ENCODE measurements around the gene CSTA. TPM values are rescaled to one million over a fixed set of nuclear protein-coding genes. Genes with fewer than 3 reads are reported as not detected.

Gene CSTA
- polyA plus RNA-seq, 1 donor from 2014 or later, result not detected

DNA sequence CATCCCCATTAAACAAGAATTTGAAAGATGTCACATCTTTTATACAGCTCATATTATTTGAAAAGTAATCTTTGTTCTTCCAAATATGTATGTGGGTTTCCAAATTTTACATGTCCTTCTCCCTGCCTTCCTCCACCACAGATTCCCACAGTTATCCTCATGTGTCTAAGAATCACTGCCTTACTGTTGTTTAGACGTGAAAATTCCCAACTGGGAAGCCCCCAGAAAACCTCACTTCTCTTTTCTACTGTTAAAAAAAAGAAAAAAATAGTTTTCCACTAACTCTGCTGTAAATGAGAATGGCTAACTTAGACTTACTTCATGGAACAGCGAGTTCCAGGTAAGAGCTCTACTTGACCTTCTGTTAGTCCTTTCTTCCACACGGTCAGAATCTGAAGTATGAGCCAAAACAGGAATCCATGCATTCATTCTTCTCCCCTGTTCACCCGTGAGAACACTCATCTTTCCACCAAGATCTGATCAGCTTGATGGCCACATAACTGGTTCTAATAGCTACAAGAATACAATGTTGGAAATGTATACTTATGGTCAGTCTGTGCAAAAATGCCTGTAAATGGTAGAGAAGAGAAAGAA lies 17.9 kb upstream of the CSTA start:
- H3F3A ChIP-seq (ENCODE audit: insufficient read depth, low read length, poor library complexity, severe bottlenecking), result no peaks in the 10 kb centered on the region
- H3K79me2 ChIP-seq (replicated peaks; ENCODE audit: insufficient read depth, low read length), result no peaks in the 10 kb centered on the region
- no peak overlapping the region for H3K4me2 ChIP-seq (ENCODE audit: low read length)
- no peak overlapping the region for H3K27ac ChIP-seq (ENCODE audit: low read length)
- H3K9me2 ChIP-seq (ENCODE audit: insufficient read depth, low read length), result no peaks in the 10 kb centered on the region
- no peaks in the 10 kb centered on the region for H3K27me3 ChIP-seq (ENCODE audit: insufficient read depth, low read depth, low read length)
- no peak overlapping the region for H3K9ac ChIP-seq (ENCODE audit: low read length)
- no peaks in the 10 kb centered on the region for H4K20me1 ChIP-seq (ENCODE audit: insufficient read depth)
- TF ChIP-seq, protein P1, sequence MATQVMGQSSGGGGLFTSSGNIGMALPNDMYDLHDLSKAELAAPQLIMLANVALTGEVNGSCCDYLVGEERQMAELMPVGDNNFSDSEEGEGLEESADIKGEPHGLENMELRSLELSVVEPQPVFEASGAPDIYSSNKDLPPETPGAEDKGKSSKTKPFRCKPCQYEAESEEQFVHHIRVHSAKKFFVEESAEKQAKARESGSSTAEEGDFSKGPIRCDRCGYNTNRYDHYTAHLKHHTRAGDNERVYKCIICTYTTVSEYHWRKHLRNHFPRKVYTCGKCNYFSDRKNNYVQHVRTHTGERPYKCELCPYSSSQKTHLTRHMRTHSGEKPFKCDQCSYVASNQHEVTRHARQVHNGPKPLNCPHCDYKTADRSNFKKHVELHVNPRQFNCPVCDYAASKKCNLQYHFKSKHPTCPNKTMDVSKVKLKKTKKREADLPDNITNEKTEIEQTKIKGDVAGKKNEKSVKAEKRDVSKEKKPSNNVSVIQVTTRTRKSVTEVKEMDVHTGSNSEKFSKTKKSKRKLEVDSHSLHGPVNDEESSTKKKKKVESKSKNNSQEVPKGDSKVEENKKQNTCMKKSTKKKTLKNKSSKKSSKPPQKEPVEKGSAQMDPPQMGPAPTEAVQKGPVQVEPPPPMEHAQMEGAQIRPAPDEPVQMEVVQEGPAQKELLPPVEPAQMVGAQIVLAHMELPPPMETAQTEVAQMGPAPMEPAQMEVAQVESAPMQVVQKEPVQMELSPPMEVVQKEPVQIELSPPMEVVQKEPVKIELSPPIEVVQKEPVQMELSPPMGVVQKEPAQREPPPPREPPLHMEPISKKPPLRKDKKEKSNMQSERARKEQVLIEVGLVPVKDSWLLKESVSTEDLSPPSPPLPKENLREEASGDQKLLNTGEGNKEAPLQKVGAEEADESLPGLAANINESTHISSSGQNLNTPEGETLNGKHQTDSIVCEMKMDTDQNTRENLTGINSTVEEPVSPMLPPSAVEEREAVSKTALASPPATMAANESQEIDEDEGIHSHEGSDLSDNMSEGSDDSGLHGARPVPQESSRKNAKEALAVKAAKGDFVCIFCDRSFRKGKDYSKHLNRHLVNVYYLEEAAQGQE (IDR thresholded peaks at IDR 0.05; ENCODE audit: borderline replicate concordance), result no peak
- no peak for TF ChIP-seq EP300 (conservative IDR thresholded peaks at IDR 0.05; ENCODE audit: poor library complexity, severe bottlenecking)
- no peak for TF ChIP-seq TAF1 (IDR thresholded peaks at IDR 0.05; ENCODE audit: low read depth)
- no peak for TF ChIP-seq POLR2AphosphoS5 (IDR thresholded peaks at IDR 0.05)
- no peak for TF ChIP-seq MXI1 (conservative IDR thresholded peaks at IDR 0.05; ENCODE audit: poor library complexity, severe bottlenecking)
- TF ChIP-seq SMC3 (conservative IDR thresholded peaks at IDR 0.05; ENCODE audit: poor library complexity), result no peak
- TF ChIP-seq EZH2 (IDR thresholded peaks at IDR 0.05; ENCODE audit: borderline replicate concordance, insufficient read depth, low read length, poor library complexity, severe bottlenecking), result no peak
- no peak for TF ChIP-seq RAD21 (conservative IDR thresholded peaks at IDR 0.05)
- H3K36me3 ChIP-seq (ENCODE audit: insufficient read depth, low read length), result no peaks in the 10 kb centered on the region
- H2AFZ ChIP-seq (ENCODE audit: low read depth, low read length), result no peak overlapping the region
- H3K9me3 ChIP-seq (ENCODE audit: low read length), result no peaks in the 10 kb centered on the region
- no peak overlapping the region for H3K4me3 ChIP-seq (ENCODE audit: low read length)

GRCh38 chr3:122307976-122308375 lies 17.1 kb upstream of the CSTA start:
- Histone ChIP-seq H2AFZ (ENCODE audit: low read depth, low read length) (no peak overlapping the region), H3K4me2 (ENCODE audit: low read length) (no peak overlapping the region), H3K79me2 (replicated peaks; ENCODE audit: insufficient read depth, low read length) (no peaks in the 10 kb centered on the region), H4K20me1 (ENCODE audit: insufficient read depth) (no peaks in the 10 kb centered on the region), H3K9me3 (ENCODE audit: low read length) (no peaks in the 10 kb centered on the region), H3K9ac (ENCODE audit: low read length) (no peak overlapping the region), H3K9me2 (ENCODE audit: insufficient read depth, low read length) (no peaks in the 10 kb centered on the region), H3K36me3 (ENCODE audit: insufficient read depth, low read length) (no peaks in the 10 kb centered on the region), H3F3A (ENCODE audit: insufficient read depth, low read length, poor library complexity, severe bottlenecking) (no peaks in the 10 kb centered on the region), H3K27me3 (ENCODE audit: insufficient read depth, low read depth, low read length) (no peaks in the 10 kb centered on the region), H3K4me3 (ENCODE audit: low read length) (no peak overlapping the region), H3K27ac (ENCODE audit: low read length) (no peak overlapping the region)
- TF ChIP-seq, protein P1 (IDR thresholded peaks at IDR 0.05; ENCODE audit: borderline replicate concordance), result no peak
- no peak for TF ChIP-seq TAF1 (IDR thresholded peaks at IDR 0.05; ENCODE audit: low read depth)
- no peak for TF ChIP-seq EP300 (conservative IDR thresholded peaks at IDR 0.05; ENCODE audit: poor library complexity, severe bottlenecking)
- TF ChIP-seq POLR2AphosphoS5 (IDR thresholded peaks at IDR 0.05), result no peak
- no peak for TF ChIP-seq MXI1 (conservative IDR thresholded peaks at IDR 0.05; ENCODE audit: poor library complexity, severe bottlenecking)
- TF ChIP-seq SMC3 (conservative IDR thresholded peaks at IDR 0.05; ENCODE audit: poor library complexity), result no peak
- no peak for TF ChIP-seq CTCF (IDR thresholded peaks at IDR 0.05; ENCODE audit: poor library complexity, severe bottlenecking)
- no peak for TF ChIP-seq EZH2 (IDR thresholded peaks at IDR 0.05; ENCODE audit: borderline replicate concordance, insufficient read depth, low read length, poor library complexity, severe bottlenecking)
- no peak for TF ChIP-seq RAD21 (conservative IDR thresholded peaks at IDR 0.05)
